ENCODE results near the gene MYO15A. TPM values are rescaled to one million over a fixed set of nuclear protein-coding genes. Genes with fewer than 3 reads are reported as not detected.

Gene MYO15A
- total and polyA plus RNA-seq, 5 experiments from 2014 or later, result 0.13 to 2.0 (median 0.46) TPM

DNA sequence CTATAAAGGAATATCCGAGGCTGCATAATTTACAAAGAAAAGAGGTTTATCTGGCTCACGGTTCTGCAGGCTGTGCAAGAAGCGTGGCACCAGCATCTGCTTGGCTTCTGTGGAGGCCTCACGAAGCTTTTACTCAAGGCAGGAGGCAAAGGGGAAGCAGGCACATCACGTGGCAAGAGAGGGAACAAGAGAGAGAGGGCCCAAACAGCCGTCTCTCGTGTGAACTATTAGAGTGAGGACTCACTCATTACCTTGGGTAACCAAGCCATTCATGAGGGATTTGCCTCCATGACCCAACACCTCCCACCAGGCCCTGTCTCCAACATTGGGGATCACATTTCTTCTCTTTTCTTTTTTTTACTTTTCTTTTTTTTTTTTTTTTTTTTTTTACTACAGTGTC, 67.6 kb downstream of the MYO15A start:
- POLR2A ChIA-PET, result no interaction called here
- H3K4me3 Mint-ChIP-seq, result no peak overlapping the region
- no peaks in the 10 kb centered on the region for H3K9me3 Mint-ChIP-seq
- DNase-seq (no peak), ATAC-seq (no peak)
- peaks cover 0 to 5% (median under 1%) of the 10 kb centered on the region in 4 donors for H3K4me1 Mint-ChIP-seq
- peak overlapping the region in 2 of 10 donors; percentile 13 to 35 for H3K27ac Mint-ChIP-seq
- H3K36me3 Mint-ChIP-seq, result no peaks in the 10 kb centered on the region
- H3K27me3 Mint-ChIP-seq, result no peaks in the 10 kb centered on the region

DNA sequence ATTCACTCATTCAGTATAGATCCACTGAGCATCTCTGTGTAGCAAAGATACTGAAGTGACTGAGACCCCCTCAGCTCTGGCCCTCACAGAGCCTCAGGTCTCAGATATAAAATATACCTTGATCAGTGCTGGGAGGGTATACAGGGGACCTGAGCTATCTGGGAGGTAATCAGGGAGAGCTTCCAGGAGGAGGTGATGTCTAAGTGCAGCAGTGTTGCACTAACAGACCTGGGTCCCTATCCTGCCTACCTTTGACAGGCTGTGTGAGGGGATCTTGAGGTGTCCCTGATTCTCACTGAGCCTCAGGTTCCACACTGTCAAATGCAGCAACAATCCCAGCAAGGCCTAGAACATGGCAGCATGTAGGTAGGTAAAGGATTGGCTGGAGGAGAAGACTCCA, 68.6 kb downstream of the MYO15A start:
- Mint-ChIP-seq H3K36me3 (no peaks in the 10 kb centered on the region), H3K27me3 (no peaks in the 10 kb centered on the region), H3K4me3 (no peak overlapping the region), H3K27ac (peak overlapping the region in 1 of 10 donors; percentile 24), H3K4me1 (peaks cover 1 to 10% (median 5%) of the 10 kb centered on the region in 4 donors), H3K9me3 (no peaks in the 10 kb centered on the region)
- no peak for DNase-seq
- no peak for ATAC-seq
- POLR2A ChIA-PET, result no interaction called here

DNA sequence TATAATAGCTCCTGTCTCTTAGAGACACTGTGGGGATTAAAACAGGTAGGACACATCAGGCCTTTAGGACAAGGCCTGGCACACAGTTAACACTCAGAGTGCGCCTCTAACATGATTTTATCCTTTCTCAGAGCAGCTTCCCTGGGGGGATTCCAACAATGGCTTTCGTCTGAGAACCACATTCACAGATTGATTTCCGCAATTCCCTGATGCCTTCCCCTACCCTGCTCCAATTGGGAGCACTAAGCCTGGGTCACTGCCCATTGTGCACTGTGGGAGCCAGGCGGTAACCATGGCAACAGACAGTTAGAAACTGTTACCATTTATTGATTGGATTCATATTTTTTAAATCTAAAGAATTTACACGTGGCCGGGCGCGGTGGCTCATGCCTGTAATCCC, 69.2 kb downstream of the MYO15A start:
- Mint-ChIP-seq H3K9me3 (no peaks in the 10 kb centered on the region), H3K27me3 (no peaks in the 10 kb centered on the region), H3K4me1 (peaks cover 1 to 14% (median 11%) of the 10 kb centered on the region in 4 donors), H3K4me3 (no peak overlapping the region), H3K36me3 (no peaks in the 10 kb centered on the region), H3K27ac (no peak overlapping the region)
- ATAC-seq (no peak), DNase-seq (no peak)
- POLR2A ChIA-PET, result no interaction called here

DNA sequence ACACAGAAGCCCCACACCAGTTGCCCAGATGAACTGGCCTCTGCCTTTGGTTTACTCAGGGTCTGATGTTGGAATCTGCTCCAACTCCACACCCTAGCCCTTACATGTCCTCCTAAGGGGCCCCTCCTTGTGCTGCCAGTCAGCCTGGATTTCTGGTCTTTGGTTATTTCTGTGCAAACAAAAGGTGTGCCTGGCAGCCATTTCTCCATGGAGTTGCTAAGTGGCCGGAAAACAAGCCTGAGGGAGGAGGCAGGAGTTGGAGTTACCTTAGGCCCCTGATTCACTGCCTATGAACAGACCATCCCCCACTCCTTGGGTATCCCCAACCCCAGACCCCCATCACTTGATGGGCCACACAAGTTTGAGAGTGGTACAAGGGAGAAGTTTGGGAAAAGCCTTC, 70.6 kb downstream of the MYO15A start:
- POLR2A ChIA-PET, result interaction anchor here (0.9 kb wide), 1 partner anchor 12 kb away, joined by 3 read pairs; no protein-coding TSS in a partner anchor
- ATAC-seq (no peak), DNase-seq (no peak)
- H3K4me1 Mint-ChIP-seq, result peaks cover 1 to 17% (median 13%) of the 10 kb centered on the region in 4 donors
- no peak overlapping the region for H3K4me3 Mint-ChIP-seq
- H3K27me3 Mint-ChIP-seq, result peaks cover 0 to 3% (median 0%) of the 10 kb centered on the region in 5 donors
- H3K9me3 Mint-ChIP-seq, result no peaks in the 10 kb centered on the region
- H3K36me3 Mint-ChIP-seq, result no peaks in the 10 kb centered on the region
- peak overlapping the region in 4 of 10 donors; percentile 8 to 72 (median 58) for H3K27ac Mint-ChIP-seq

DNA sequence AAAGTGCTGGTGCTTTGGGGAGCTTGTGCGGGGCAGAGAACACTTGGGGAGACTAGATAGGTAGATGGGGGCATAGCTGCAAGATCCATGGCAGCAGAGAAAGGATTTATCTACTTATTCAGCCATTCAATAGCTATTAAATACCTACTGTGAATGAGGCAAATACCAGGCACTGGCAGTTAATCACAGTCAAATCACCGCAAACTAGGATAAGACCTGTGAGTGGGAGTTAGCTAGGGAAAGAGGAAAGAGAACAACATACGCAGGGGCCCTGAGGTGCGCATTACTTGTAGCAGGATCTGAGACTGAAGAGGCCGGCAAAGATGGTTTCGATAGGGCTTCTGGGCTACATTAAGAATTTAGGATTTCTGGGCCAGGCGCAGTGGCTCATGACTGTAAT, 71.2 kb downstream of the MYO15A start:
- Mint-ChIP-seq H3K27me3 (peaks cover 0 to 3% (median 0%) of the 10 kb centered on the region in 5 donors), H3K9me3 (no peaks in the 10 kb centered on the region), H3K4me1 (peaks cover 2 to 20% (median 15%) of the 10 kb centered on the region in 4 donors), H3K27ac (peak overlapping the region in 7 of 10 donors; percentile 8 to 81 (median 48)), H3K4me3 (peak overlapping the region in 1 of 10 donors; percentile 0), H3K36me3 (peaks cover 0 to under 1% (median 0%) of the 10 kb centered on the region in 3 donors)
- ATAC-seq (no peak), DNase-seq (no peak)
- POLR2A ChIA-PET, result interaction anchor here (0.9 kb wide), 1 partner anchor 11 kb away, joined by 3 read pairs; no protein-coding TSS in a partner anchor

DNA sequence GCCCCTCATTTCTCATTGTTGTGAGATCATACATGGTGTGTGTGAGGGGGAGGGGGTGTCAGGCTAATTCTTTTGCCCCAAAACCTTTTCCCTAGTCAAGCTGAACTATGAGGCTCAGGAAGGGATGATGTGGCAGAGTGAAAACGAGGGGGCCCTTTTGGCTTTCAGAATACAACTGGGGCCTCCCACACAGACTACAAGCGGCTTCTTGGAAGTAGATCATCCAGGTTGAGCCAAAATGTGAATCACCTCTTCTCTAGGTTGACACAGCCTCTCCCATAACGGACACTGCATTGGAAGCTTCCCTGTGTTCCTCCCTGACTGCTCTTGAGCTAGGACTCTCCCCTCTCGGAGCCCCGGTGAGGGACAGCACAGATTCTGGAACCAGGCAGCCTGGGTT, 72.8 kb downstream of the MYO15A start:
- POLR2A ChIA-PET, result interaction anchor here (1.6 to 2.2 kb wide), 2 partner anchors 11 to 21 kb away, joined by 4 to 8 read pairs; no protein-coding TSS in a partner anchor
- H3K4me1 Mint-ChIP-seq, result peaks cover 7 to 31% (median 28%) of the 10 kb centered on the region in 4 donors
- no peak for DNase-seq
- H3K27ac Mint-ChIP-seq, result peak overlapping the region in 9 of 10 donors; percentile 97 to 99 (median 98)
- H3K27me3 Mint-ChIP-seq, result peaks cover 0 to 3% (median 0%) of the 10 kb centered on the region in 5 donors
- peak overlapping the region in 4 of 10 donors; percentile 92 to 98 (median 96) for H3K4me3 Mint-ChIP-seq
- ATAC-seq, result no peak
- H3K36me3 Mint-ChIP-seq, result peaks cover 0 to 7% (median 0%) of the 10 kb centered on the region in 3 donors
- no peaks in the 10 kb centered on the region for H3K9me3 Mint-ChIP-seq

DNA sequence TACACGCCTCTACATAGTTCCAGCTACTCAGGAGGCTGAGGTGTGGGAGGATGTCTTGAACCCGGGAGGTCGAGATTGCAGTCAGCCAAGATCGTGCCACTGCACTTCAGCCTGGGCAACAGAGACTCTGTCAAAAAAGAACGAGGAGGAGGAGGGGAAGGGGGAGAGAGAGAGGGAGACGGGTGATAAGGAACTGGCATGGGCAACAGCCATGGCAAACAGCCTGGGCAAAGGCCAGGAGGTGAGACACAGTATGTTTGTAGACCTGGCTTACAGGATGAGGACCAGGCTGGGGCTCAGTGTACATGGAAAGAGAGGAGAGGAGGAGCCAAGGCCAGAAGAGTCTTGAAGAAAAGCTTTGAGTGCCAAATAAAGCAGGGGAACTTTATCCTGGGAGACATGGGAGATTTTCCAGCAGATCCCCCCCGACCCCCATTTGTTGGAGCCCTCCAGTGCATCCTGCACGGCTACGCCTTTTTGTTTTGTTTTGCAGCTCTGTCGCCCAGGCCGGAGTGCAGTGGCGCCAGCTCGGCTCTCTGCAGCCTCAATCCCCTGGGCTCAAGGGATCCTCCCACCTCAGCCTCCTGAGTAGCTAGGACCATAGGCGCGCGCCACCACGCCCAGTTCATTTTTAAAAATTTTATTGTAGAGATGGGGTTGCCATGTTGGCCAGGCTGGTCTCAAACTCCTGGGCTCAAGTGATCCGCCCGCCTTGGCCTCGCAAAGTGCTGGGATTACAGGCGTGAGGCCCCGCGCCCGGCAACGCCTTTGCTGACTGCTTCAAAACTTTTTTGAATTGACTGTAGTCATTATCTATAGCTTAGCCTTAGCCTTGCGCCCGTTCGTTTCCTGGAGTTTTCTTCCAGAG, 73.8 kb downstream of the MYO15A start:
- Mint-ChIP-seq H3K4me1 (peaks cover 15 to 41% (median 38%) of the 10 kb centered on the region in 4 donors), H3K9me3 (no peaks in the 10 kb centered on the region), H3K4me3 (peak overlapping the region; percentile 92 to 98 (median 94)), H3K27me3 (peaks cover 0 to 3% (median 0%) of the 10 kb centered on the region in 5 donors), H3K27ac (peak overlapping the region; percentile 95 to 99 (median 98)), H3K36me3 (peaks cover 0 to 15% (median 0%) of the 10 kb centered on the region in 3 donors)
- ATAC-seq (no peak), DNase-seq (peak in 2 of 10 donors; percentile 6 to 12)
- POLR2A ChIA-PET, result interaction anchor here (0.7 to 4.4 kb wide), 13 partner anchors 10 to 206 kb away, joined by 3 to 29 read pairs (median 6); partner anchors contain the start of genes MIEF2 and SHMT1

DNA sequence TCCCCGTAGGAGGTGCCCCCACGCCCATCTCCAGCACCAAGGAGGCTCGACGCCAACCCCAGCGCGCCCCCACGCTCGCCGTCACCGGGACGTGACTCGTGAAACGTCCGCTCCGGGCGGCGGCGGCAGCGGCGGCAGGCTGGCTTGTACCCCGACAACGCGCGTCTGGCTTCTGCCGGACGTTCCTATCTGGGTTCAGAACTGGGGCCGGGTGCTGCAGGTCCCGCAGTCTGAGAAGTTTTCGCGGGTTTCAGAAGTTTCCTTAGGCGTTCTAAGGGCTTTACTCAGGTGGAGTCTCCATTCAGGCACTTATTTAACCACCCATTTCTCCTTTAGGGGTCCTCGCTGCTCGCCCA, 74.4 kb downstream of the MYO15A start:
- no peaks in the 10 kb centered on the region for H3K9me3 Mint-ChIP-seq
- peaks cover 19 to 47% (median 44%) of the 10 kb centered on the region in 4 donors for H3K4me1 Mint-ChIP-seq
- H3K36me3 Mint-ChIP-seq, result peaks cover 0 to 21% (median 0%) of the 10 kb centered on the region in 3 donors
- H3K27me3 Mint-ChIP-seq, result peaks cover 0 to 3% (median 0%) of the 10 kb centered on the region in 5 donors
- ATAC-seq (peak; percentile 42 to 53), DNase-seq (peak in 6 of 10 donors; percentile 65 to 91 (median 76))
- peak overlapping the region; percentile 95 to 99 (median 98) for H3K27ac Mint-ChIP-seq
- POLR2A ChIA-PET, result interaction anchor here (0.7 to 4.4 kb wide), 13 partner anchors 10 to 206 kb away, joined by 3 to 29 read pairs (median 6); partner anchors contain the start of genes MIEF2 and SHMT1
- H3K4me3 Mint-ChIP-seq, result peak overlapping the region; percentile 92 to 98 (median 94)

DNA sequence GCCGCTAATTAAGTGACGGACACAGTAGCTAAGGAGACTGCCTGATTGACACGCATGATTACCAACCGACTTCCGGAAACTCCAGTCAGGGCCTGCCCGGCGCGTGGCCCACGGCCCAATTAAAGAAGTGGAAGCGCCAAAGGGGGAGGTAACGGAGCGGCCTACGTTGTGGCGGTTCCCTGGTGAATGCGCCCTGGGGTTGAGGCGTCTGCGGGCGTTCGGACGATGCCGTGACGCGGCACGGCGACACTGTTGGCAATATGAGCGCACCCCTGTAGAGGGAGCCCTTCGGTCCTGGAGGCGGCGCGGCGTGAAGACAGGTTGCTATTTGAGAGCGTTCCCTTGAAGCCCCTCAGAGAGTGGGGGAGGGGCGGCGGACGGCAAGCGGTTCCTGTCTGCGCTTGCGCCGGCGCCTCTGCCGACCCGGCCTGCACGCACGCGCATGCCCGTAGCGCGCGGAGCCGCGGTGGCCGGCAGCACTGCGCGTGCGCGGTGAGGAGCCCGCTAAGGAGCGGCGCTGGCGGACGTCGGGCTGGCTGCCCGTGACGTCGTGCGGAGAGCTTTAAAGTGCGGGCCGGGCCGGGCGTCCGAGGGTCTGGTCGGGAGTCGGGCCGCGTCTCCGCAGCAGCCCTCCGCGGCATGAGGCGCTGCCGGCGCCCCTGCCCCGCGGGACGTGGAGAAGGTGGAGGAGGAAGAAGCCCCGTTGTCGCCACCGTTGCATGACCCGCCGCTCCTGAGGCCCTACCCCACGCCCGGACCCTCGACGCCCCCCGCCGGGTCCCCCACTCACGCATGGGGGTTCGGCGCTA, 75.0 kb downstream of the MYO15A start, which contains the start of gene ALKBH5:
Gene ALKBH5, plus strand, starts transcription at position 495 of the 809 bp plus-strand sequence. CDS start 416 bp downstream, outside the sequence.
- H3K27me3 Mint-ChIP-seq, result peaks cover 0 to 3% (median 0%) of the 10 kb centered on the region in 5 donors
- peak within 1 kb of the TSS; percentile 95 to 99 (median 98) for H3K27ac Mint-ChIP-seq
- POLR2A ChIA-PET, result interaction anchor here (0.6 to 4.4 kb wide), 19 partner anchors 9 to 433 kb away, joined by 3 to 29 read pairs (median 5); partner anchors contain the start of genes FLII, MIEF2, SHMT1 and SMCR8
- ATAC-seq, result peak; percentile 83 to 84
- peak within 1 kb of the TSS; percentile 92 to 98 (median 96) for H3K4me3 Mint-ChIP-seq
- H3K36me3 Mint-ChIP-seq, result peaks cover 0 to 27% (median 0%) of the 10 kb centered on the region in 3 donors
- DNase-seq, result peak; percentile 95 to 100 (median 98)
- peaks cover 25 to 53% (median 50%) of the 10 kb centered on the region in 4 donors for H3K4me1 Mint-ChIP-seq
- no peaks in the 10 kb centered on the region for H3K9me3 Mint-ChIP-seq

DNA sequence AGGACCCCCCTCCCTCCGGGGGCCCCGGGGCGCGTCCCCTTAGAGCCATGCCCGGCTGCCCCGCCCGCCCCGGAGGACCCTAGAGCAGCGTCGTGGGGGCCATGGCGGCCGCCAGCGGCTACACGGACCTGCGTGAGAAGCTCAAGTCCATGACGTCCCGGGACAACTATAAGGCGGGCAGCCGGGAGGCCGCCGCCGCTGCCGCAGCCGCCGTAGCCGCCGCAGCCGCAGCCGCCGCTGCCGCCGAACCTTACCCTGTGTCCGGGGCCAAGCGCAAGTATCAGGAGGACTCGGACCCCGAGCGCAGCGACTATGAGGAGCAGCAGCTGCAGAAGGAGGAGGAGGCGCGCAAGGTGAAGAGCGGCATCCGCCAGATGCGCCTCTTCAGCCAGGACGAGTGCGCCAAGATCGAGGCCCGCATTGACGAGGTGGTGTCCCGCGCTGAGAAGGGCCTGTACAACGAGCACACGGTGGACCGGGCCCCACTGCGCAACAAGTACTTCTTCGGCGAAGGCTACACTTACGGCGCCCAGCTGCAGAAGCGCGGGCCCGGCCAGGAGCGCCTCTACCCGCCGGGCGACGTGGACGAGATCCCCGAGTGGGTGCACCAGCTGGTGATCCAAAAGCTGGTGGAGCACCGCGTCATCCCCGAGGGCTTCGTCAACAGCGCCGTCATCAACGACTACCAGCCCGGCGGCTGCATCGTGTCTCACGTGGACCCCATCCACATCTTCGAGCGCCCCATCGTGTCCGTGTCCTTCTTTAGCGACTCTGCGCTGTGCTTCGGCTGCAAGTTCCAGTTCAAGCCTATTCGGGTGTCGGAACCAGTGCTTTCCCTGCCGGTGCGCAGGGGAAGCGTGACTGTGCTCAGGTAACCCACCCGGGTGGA, 75.8 kb downstream of the MYO15A start:
- DNase-seq (peak; percentile 50 to 87 (median 77)), ATAC-seq (peak; percentile 16 to 24)
- H3K4me1 Mint-ChIP-seq, result peaks cover 26 to 59% (median 55%) of the 10 kb centered on the region in 4 donors
- POLR2A ChIA-PET, result interaction anchor here (0.7 to 4.4 kb wide), 20 partner anchors 8 to 179 kb away, joined by 3 to 29 read pairs (median 5); partner anchors contain the start of genes FLII, MIEF2, SHMT1 and SMCR8
- H3K9me3 Mint-ChIP-seq, result no peaks in the 10 kb centered on the region
- peaks cover 0 to 3% (median 0%) of the 10 kb centered on the region in 5 donors for H3K27me3 Mint-ChIP-seq
- peaks cover 0 to 33% (median under 1%) of the 10 kb centered on the region in 3 donors for H3K36me3 Mint-ChIP-seq
- peak overlapping the region; percentile 70 to 98 (median 97) for H3K27ac Mint-ChIP-seq
- peak overlapping the region; percentile 92 to 98 (median 96) for H3K4me3 Mint-ChIP-seq

DNA sequence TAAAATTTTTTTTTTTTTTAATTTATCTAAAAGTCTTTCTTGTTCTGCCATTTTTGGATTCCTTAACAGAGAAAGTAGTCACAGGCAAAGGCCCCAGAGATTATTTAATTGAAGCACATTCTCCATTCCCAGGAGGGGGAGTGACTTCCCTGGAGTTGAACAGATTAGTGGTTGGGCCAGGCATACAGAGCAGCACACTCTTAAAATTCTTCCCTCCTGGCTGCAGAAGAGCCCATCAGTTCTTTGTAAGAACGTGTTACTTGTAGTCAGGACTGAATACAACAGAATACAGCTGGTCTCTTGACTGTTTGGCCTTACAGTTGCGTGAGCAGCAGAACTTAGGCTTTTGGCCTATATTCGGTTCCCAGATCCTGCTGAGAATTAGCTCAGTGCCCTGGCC, 76.8 kb downstream of the MYO15A start:
- Mint-ChIP-seq H3K36me3 (peaks cover 0 to 41% (median 2%) of the 10 kb centered on the region in 3 donors), H3K9me3 (no peaks in the 10 kb centered on the region), H3K27ac (peak overlapping the region in 9 of 10 donors; percentile 66 to 98 (median 96)), H3K4me1 (peaks cover 31 to 67% (median 65%) of the 10 kb centered on the region in 4 donors), H3K27me3 (peaks cover 0 to 3% (median 0%) of the 10 kb centered on the region in 5 donors), H3K4me3 (peak overlapping the region; percentile 92 to 98 (median 96))
- no peak for DNase-seq
- ATAC-seq, result no peak
- POLR2A ChIA-PET, result interaction anchor here (0.6 to 4.4 kb wide), 2 partner anchors 33 to 171 kb away, joined by 5 to 29 read pairs; no protein-coding TSS in a partner anchor

Measured in naive thymus-derived CD8-positive, alpha-beta T cell (primary cell).